ENCODE results near the gene CLDN1.
"Not testable (repeated sequence)": the region's sequence is repeated elsewhere in the genome, so short reads cannot be mapped to it uniquely, and the experiment has no call there.

CLDN1 gene

GRCh38 chr3:190291994-190292584 lies 30.2 kb downstream of the CLDN1 start:
- no peak for DNase-seq (ENCODE audit: low spot score)

DNA sequence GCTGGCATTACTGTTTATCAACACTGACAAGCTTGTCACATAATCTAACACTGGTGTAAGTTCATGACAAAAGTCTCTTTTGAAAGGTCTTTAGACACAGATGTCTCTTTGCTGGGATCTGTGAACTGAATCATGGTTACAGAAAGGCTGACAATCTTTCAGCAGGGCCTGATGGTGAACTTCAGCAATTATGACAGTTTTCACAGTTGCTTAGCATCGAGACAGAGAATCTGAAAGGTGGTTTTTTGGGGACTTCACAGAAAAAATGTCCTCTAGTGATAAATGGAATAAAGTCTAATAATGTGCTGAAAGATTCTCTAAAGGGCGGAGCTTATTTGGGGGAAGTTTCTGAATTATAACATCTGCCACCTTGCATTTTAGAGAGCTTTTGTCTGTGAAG lies 32.3 kb downstream of the CLDN1 start:
- DNase-seq (ENCODE audit: low spot score), result no peak

DNA sequence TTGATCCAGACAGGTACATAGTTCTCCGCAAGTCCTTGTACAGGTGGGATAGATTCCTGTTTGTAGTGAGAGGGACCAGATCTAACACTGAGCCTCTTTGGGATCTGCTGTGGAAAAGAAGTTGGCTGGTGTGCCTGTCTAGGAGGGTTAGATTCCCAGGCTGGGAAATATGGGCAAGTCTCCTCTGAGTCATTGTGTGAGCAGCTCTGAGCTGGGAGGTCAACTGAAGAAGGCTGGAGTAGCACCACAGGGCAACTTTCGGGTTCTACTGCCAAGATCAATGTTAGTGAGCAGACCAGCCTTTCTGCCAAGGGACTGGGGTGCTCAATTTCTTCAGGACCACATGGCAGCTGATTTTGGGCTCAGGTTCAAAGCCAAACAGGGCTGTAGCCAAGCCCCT lies 33.4 kb downstream of the CLDN1 start:
- DNase-seq (ENCODE audit: low spot score), result no peak

DNA sequence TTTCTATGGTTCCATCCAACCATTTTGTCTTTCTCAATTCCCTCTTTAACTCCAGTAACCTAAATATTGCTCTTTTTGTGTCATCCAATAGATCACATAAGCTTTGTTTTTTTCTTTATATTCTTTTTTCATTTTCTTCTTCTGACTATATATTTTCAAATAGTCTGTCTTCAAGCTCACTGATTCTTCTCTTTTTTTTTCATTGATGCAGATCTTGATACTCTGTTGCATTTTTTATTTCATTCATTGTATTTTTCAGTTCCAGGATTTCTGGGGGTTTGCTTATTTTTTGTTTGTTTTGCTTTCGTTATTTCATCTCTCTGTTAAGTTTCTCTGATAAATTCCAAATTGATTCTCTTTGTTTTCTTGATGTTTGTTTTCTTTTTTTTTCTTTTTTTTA lies 36.2 kb downstream of the CLDN1 start:
- DNase-seq (ENCODE audit: low spot score), result no peak

DNA sequence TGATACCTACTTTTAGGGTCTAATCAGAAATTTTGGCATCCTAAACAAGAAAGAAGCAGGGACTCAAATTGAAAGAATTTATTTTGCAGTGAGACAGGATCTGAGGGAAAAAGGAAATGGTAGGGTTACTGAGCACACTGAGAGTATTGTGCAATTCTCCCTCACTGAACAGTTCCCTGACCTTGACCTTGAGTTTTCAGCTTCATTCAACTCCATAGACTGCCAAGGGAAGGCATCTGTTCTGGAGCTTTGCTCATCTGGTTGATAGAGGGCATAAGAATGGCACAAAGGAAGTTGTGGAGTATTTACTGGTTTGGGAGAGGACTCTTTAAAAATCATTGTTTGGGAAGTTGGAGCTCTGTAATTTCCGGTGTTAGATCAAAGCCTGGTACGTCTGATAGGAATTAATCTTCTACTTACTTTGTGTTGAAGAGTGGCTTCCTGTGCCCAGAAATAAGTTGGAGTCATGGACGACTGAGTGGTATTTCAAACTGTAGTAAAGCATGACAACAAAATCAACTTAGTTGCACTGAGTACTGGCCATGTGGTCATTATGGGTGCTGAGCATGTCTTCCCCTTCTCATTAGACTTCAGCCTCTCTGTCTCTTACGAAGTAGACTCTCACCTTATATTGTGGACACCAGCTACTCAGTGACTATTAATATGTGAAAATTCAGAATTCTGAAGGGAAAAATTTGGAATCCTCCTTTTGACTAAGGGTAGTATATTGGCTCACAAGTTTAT lies 40.8 kb downstream of the CLDN1 start:
- DNase-seq (ENCODE audit: low spot score), result peak; percentile 15

GRCh38 chr3:190279690-190280089 lies 42.6 kb downstream of the CLDN1 start:
- DNase-seq (ENCODE audit: low spot score), result no peak

DNA sequence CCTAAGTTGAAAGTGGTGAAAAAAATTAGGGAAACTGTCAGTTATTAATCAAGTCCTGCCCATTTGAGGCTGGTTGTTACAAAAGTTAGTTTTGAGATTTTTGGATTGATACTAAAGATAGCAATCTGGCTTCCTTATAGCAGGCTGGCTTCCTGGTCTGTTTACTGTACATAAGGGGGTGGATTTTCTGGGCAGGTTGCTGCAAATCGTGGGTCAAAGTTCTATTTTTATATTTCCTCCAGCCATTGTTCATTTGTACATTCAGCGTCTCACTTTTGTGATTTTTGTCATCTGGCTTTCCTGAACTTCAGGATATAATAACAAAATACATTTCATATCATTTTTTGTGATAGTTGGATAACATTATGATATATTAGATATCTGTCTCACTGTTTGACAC lies 49.5 kb downstream of the CLDN1 start:
- DNase-seq (ENCODE audit: low spot score), result peak; percentile 12

DNA sequence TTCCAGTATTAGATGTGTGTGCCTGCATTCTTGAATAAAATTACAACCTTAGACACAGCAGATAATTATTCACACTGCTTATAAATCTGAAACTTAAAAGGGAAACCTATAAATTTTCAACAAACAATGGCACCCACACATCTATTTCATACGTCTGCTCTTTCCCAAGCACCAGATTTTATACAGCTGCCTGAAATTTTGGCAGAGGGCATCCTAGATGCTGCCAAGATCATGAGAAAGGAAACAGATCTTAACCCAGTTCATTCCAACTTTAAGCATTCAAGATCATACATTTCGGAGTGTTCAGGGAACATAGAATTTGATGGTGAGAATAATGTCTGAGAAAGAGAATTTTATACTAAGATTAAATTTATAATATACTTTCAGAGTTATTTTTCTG lies 53.1 kb downstream of the CLDN1 start:
- DNase-seq (ENCODE audit: low spot score), result no peak

GRCh38 chr3:190267464-190267863 lies 54.8 kb downstream of the CLDN1 start:
- DNase-seq (ENCODE audit: low spot score), result not testable (repeated sequence)

DNA sequence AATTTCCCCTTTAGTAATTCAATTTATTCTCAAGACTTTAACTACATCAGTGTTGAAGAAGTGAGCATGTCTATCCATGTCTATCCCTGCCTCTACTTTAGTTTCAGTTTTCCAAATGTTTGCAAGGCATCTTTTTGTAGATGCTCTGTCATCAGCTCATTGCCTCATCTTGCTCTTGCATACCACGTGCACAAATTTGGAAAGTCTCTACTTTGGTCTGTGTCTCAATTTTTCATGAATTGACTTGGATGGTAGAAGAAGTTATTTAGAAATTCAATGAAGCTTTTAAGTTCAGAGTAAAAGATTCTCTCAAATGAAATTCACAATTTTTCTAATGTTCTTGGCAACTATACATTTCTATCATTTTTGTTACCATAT lies 55.3 kb downstream of the CLDN1 start:
- DNase-seq (ENCODE audit: low spot score), result no peak

- DNase-seq (ENCODE audit: low spot score), result no peak
Observed at GRCh38 chr3:190266265-190266912, 55.9 kb downstream of the CLDN1 start.

DNA sequence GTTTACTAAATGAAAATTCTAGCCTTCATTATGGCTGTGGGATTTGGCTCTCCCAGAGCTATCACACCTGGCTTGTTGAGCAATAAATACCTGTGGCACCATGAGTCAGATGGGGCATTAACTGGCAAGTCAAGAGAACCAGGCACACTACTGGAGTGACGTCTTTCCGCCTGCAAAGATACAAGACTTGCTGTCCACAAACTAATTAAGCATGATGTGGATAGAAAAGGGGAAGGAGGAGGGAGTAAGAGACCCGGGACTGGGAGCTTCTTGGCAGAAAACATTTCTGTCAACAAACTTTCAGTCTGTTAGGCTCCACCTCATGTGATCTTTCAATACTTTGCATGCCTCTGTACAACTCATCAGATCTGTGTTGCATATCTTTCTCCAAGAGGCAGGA lies 56.5 kb downstream of the CLDN1 start:
- DNase-seq (ENCODE audit: low spot score), result peak; percentile 14

GRCh38 chr3:190265126-190265525 lies 57.1 kb downstream of the CLDN1 start:
- no peak for DNase-seq (ENCODE audit: low spot score)

DNA sequence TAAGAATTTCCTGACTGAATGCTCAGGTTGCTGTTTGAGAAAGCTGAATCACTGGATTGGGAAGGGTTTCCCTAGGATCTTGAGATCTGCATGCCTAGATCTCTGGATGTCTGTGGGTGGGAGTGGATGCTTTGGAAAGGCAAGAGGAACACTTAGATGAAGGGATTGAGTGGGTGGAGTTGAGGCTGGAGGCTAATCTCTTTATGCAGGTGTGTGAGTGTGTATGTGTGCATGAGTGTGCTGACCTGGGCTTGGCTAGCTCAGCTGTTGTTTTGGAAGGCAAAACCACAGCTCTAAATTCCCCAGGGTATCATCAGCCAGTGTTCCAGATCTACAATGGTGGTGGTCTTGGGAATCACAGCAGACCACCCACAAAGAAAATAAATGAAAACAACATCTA lies 60.5 kb downstream of the CLDN1 start:
- DNase-seq (ENCODE audit: low spot score), result no peak

GRCh38 chr3:190261015-190261414 lies 61.2 kb downstream of the CLDN1 start:
- DNase-seq (ENCODE audit: low spot score), result no peak

- no peak for DNase-seq (ENCODE audit: low spot score)
Observed at GRCh38 chr3:190260301-190260700, 61.9 kb downstream of the CLDN1 start.

- DNase-seq (ENCODE audit: low spot score), result no peak
Observed at GRCh38 chr3:190258634-190259033, 63.6 kb downstream of the CLDN1 start.
